HepG2 (cell line): ENCODE data around the gene KISS1R. TPM values are rescaled to one million over a fixed set of nuclear protein-coding genes. Genes with fewer than 3 reads are reported as not detected.

ENCODE experiments used
- ATAC-seq: fragments of 200-7000 bp; cut with Tn5 transposase; 3 replicates; pipeline ENCODE4 v1.9.1; 2020; ENCODE audit warnings: mild to moderate bottlenecking, moderate library complexity
- BruUV-seq: library from RNA; stranded (reverse); fragments of 400-500 nt; replicated peaks from 2 replicates; lab custom pipeline; 2021; lab: Mats Ljungman, UMichigan
- CTCF ChIA-PET: fragments of 300-600 bp; formaldehyde crosslinking; extraction: SDS; loops from one replicate; lab custom pipeline; 2021; ENCODE audit warnings: low total read pairs, inconsistent platforms, low intra/inter-chr PET ratio; lab: Yijun Ruan, JAX
- POLR2A ChIA-PET: fragments of 350-600 bp; sonication (Branson Sonifier 250); formaldehyde crosslinking; loops from one replicate; lab custom pipeline; 2020; ENCODE audit warnings: antibody characterized with exemption, inconsistent platforms; lab: Yijun Ruan, JAX
- DNase-seq: peaks from one replicate; pipeline ENCODE4 v3.0.0-alpha.2; 2015; ENCODE audit warnings: low spot score
- FAIRE-seq: peaks from 3 replicates; lab custom pipeline; 2011; peaks lifted over from hg19 to GRCh38; lab: Jason Lieb, UNC
- H2AFZ ChIP-seq: one replicate; pipeline ENCODE4 v1.6.1; 2011; ENCODE audit warnings: low read length, inconsistent platforms
- H3K27ac ChIP-seq: fragments of 300-600 bp; 3 replicates; pipeline ENCODE4 v1.8.0; 2011; ENCODE audit warnings: mixed run types, mild to moderate bottlenecking, mixed read lengths, low read length, inconsistent platforms; ENCODE audit not compliant: insufficient read depth; ENCODE audit errors: extremely low read length
- H3K27me3 ChIP-seq, 2 experiments: fragments of 200-600 bp in 1 of 2; 2 replicates in 1 of 2; 3 replicates in 1 of 2; pipeline versions ENCODE4 v1.6.0 to v1.8.0; 2011; ENCODE audit warnings: low read length in 2 of 2, mild to moderate bottlenecking in 2 of 2, moderate library complexity in 2 of 2, inconsistent platforms in 1 of 2; ENCODE audit not compliant: insufficient read depth in 2 of 2, control insufficient read depth in 1 of 2
- H3K36me3 ChIP-seq, 2 experiments: fragments of 200-600 bp in 1 of 2; replicated peaks in 1 of 2; 2 replicates in 1 of 2; 3 replicates in 1 of 2; pipeline versions ENCODE4 v1.5.1 to v1.8.0; 2011; ENCODE audit warnings: low read length in 2 of 2, inconsistent platforms in 1 of 2; ENCODE audit not compliant: insufficient read depth in 2 of 2, control insufficient read depth in 1 of 2
- H3K4me1 ChIP-seq: 2 replicates; pipeline ENCODE4 v1.5.1; 2012; ENCODE audit warnings: low read length, inconsistent platforms; ENCODE audit not compliant: insufficient read depth
- H3K4me2 ChIP-seq: 2 replicates; pipeline ENCODE4 v1.6.0; 2011; ENCODE audit warnings: low read depth, low read length, inconsistent platforms
- H3K4me3 ChIP-seq, 3 experiments: fragments of 200-600 bp in 1 of 3; sonication (generic), shearing (Covaris generic) in 1 of 3; replicated peaks in 1 of 3; 2 replicates each; pipeline ENCODE4 v1.5.1; 2011 to 2016; ENCODE audit warnings: low read length in 3 of 3, inconsistent platforms in 2 of 3, low read depth in 2 of 3, mild to moderate bottlenecking in 2 of 3, control low read depth in 1 of 3, mixed read lengths in 1 of 3; ENCODE audit not compliant: insufficient read depth in 1 of 3
- H3K79me2 ChIP-seq: one replicate; pipeline ENCODE4 v1.6.1; 2011; ENCODE audit warnings: low read length, inconsistent platforms; ENCODE audit not compliant: insufficient read depth
- H3K9ac ChIP-seq: 2 replicates; pipeline ENCODE4 v1.6.0; 2011; ENCODE audit warnings: mild to moderate bottlenecking, low read depth, low read length, inconsistent platforms; ENCODE audit not compliant: insufficient read depth
- H3K9me3 ChIP-seq: 2 replicates; pipeline ENCODE4 v1.5.1; 2012; ENCODE audit warnings: mild to moderate bottlenecking, low read length
- H4K20me1 ChIP-seq: 2 replicates; pipeline ENCODE4 v1.6.0; 2011; ENCODE audit warnings: inconsistent platforms, mild to moderate bottlenecking, low read length, moderate library complexity; ENCODE audit not compliant: insufficient read depth
- JUND ChIP-seq: sonication (generic); formaldehyde crosslinking; IDR thresholded peaks from 2 replicates; pipeline ENCODE4 v1.8.0; 2022; ENCODE audit warnings: mild to moderate bottlenecking, missing genetic modification reagents
- RBM39 ChIP-seq: fragments of 200-400 bp; formaldehyde crosslinking; IDR thresholded peaks from one replicate; pipeline ENCODE4 v1.6.1; 2018; ENCODE audit warnings: antibody characterized with exemption, mild to moderate bottlenecking, low read depth, low read length; ENCODE audit not compliant: poor library complexity, severe bottlenecking
- SAFB2 ChIP-seq: sonication (generic); formaldehyde crosslinking; IDR thresholded peaks from 2 replicates; pipeline ENCODE4 v1.5.1; 2020; ENCODE audit warnings: missing genetic modification reagents, low read depth, mild to moderate bottlenecking, borderline replicate concordance
- ZBTB49 ChIP-seq: sonication (generic); formaldehyde crosslinking; IDR thresholded peaks from 2 replicates; pipeline ENCODE4 v1.4.0; 2020; ENCODE audit warnings: missing genetic modification reagents, borderline replicate concordance
- ZBTB7B ChIP-seq: sonication (generic); formaldehyde crosslinking; IDR thresholded peaks from 2 replicates; pipeline ENCODE4 v1.4.0; 2020; ENCODE audit warnings: missing genetic modification reagents
- ZNF646 ChIP-seq: sonication (generic); formaldehyde crosslinking; IDR thresholded peaks from 2 replicates; pipeline ENCODE4 v1.9.0; 2021; ENCODE audit warnings: mild to moderate bottlenecking, missing genetic modification reagents
- WGBS: methylation state at CpG from one replicate; pipeline ENCODE4 v1.1.6; 2017; ENCODE audit warnings: low lambda C conversion rate; 5-methylcytosine and 5-hydroxymethylcytosine counted together
- in situ Hi-C: cut with HindIII; loops from 2 replicates; pipeline ENCODE4 v1.10.0; 2017; ENCODE audit warnings: low pct_unique_long_range_greater_than_20kb; ENCODE audit not compliant: extremely low pct_ligation_motif_present
- intact Hi-C: fragments of 100-400 bp; cut with micrococcal nuclease; formaldehyde crosslinking; loops from one replicate; pipeline ENCODE4 v1.10.0; 2022; ENCODE audit not compliant: unreplicated experiment
- polyA plus RNA-seq, 8 experiments: library from polyadenylated mRNA; depleted of rRNA in 3 of 8; stranded (reverse) in 7 of 8; unstranded in 1 of 8; fragments of >200 nt; fragmentation: Illumina TruSeq in 4 of 8; extraction: Trizol in 4 of 8; gene quantifications; 2 replicates each; pipeline versions ENCODE4 v1.2.1 to v1.2.3, GENCODE V29; 2011 to 2016; ENCODE audit warnings: low read depth in 4 of 8, missing spikeins in 1 of 8, mixed read lengths in 1 of 8; ENCODE audit not compliant: insufficient read depth in 1 of 8
- total RNA-seq, 5 experiments: library from RNA; depleted of rRNA; stranded (reverse); fragments of >200 nt; fragmentation: Illumina TruSeq; extraction: Trizol; gene quantifications; 2 replicates each; pipeline ENCODE4 v1.2.3, GENCODE V29; 2016; ENCODE audit warnings: low read depth in 1 of 5

The KISS1R gene
- total and polyA plus RNA-seq, 2 of the 13 experiments (the other 11 are each of a cell fraction or from before 2014, with no cell fraction given): 1.1 to 10.2 TPM

- TF ChIP-seq ZBTB7B (CRISPR knock-in tag) (no peak), ZBTB49 (CRISPR knock-in tag) (no peak), JUND (CRISPR knock-in tag) (no peak)
Measured at GRCh38 chr19:939439-939838, 22.3 kb downstream of the KISS1R start (continued).

- CTCF ChIA-PET: no interaction called here
- no TSS peak for BruUV-seq
- TF ChIP-seq RBM39 (peak; percentile 17), SAFB2 (CRISPR knock-in tag) (no peak), ZNF646 (CRISPR knock-in tag) (no peak)
- TF ChIP-seq, all 625 proteins: peak for 1
- Histone ChIP-seq H3K9ac (no peak overlapping the region), H2AFZ (no peak overlapping the region), H3K79me2 (peaks cover 85% of the 10 kb centered on the region), H3K27me3 (no peaks in the 10 kb centered on the region), H3K36me3 (peaks cover 25 to 79% of the 10 kb centered on the region in 2 experiments), H3K4me1 (peaks cover 53% of the 10 kb centered on the region), H3K4me2 (no peak overlapping the region), H4K20me1 (peaks cover 74% of the 10 kb centered on the region; the same call in 1 of the 2 replicates), H3K9me3 (no peaks in the 10 kb centered on the region), H3K27ac (no peak overlapping the region), H3K4me3 (no peak overlapping the region)
- ATAC-seq (no peak), DNase-seq (no peak), FAIRE-seq (no peak)
- in situ Hi-C loops (no loop called here), intact Hi-C loops (no loop called here)
- POLR2A ChIA-PET: interaction anchor here (1.5 to 3.5 kb wide), 2 partner anchors 12 to 44 kb away, joined by 4 to 18 read pairs; partner anchors contain the start of gene WDR18
- WGBS: 90% methylated on average over 6 of the region's 7 CpGs
Measured at GRCh38 chr19:939922-940321, 22.8 kb downstream of the KISS1R start.
